ENCODE measurements around the gene ELP5.

ELP5 gene

GRCh38 chr17:7220593-7221277 is 31.3 kb upstream of the ELP5 start:
- peak overlapping the region; percentile 90 for H3K4me2 ChIP-seq (ENCODE audit: low read length)

GRCh38 chr17:7221278-7222092 is 30.5 kb upstream of the ELP5 start:
- peaks cover 40% of the 10 kb centered on the region for H3K36me3 ChIP-seq (ENCODE audit: insufficient read depth, low read length)
- peak overlapping the region; percentile 95 for H3K4me3 ChIP-seq (ENCODE audit: low read length)
- H3K9me3 ChIP-seq (replicated peaks; ENCODE audit: low read length) = no peaks in the 10 kb centered on the region
- H3K9ac ChIP-seq (ENCODE audit: low read depth, low read length) = peak overlapping the region; percentile 93
- peak overlapping the region; percentile 90 for H3K4me2 ChIP-seq (ENCODE audit: low read length)
- H3K4me1 ChIP-seq (ENCODE audit: control insufficient read depth, insufficient read depth, low read length) = peaks cover 36% of the 10 kb centered on the region
- H3K27me3 ChIP-seq (ENCODE audit: control insufficient read depth, insufficient read depth, low read length) = no peaks in the 10 kb centered on the region

More at GRCh38 chr17:7220593-7221277, 31.3 kb upstream of the ELP5 start:
- peaks cover 43% of the 10 kb centered on the region for H3K4me1 ChIP-seq (ENCODE audit: control insufficient read depth, insufficient read depth, low read length)
- H3K27me3 ChIP-seq (ENCODE audit: control insufficient read depth, insufficient read depth, low read length) = no peaks in the 10 kb centered on the region
- H3K9me3 ChIP-seq (replicated peaks; ENCODE audit: low read length) = no peaks in the 10 kb centered on the region
- H3K4me3 ChIP-seq (ENCODE audit: low read length) = peak overlapping the region; percentile 95
- peak overlapping the region; percentile 93 for H3K9ac ChIP-seq (ENCODE audit: low read depth, low read length)
- peaks cover 39% of the 10 kb centered on the region for H3K36me3 ChIP-seq (ENCODE audit: insufficient read depth, low read length)

- H3K9ac ChIP-seq (ENCODE audit: low read depth, low read length) = no peak overlapping the region
- no peak overlapping the region for H3K4me2 ChIP-seq (ENCODE audit: low read length)
- no peaks in the 10 kb centered on the region for H3K9me3 ChIP-seq (replicated peaks; ENCODE audit: low read length)
- H3K27me3 ChIP-seq (ENCODE audit: control insufficient read depth, insufficient read depth, low read length) = no peaks in the 10 kb centered on the region
- H3K4me1 ChIP-seq (ENCODE audit: control insufficient read depth, insufficient read depth, low read length) = peaks cover 33% of the 10 kb centered on the region
- no peak overlapping the region for H3K4me3 ChIP-seq (ENCODE audit: low read length)
- H3K36me3 ChIP-seq (ENCODE audit: insufficient read depth, low read length) = peaks cover 48% of the 10 kb centered on the region
These were observed 29.7 kb upstream of the ELP5 start for GRCh38 chr17:7222093-7222971.

GRCh38 chr17:7222972-7223292 is 29.1 kb upstream of the ELP5 start:
- H3K4me1 ChIP-seq (ENCODE audit: control insufficient read depth, insufficient read depth, low read length) = peaks cover 29% of the 10 kb centered on the region
- no peak overlapping the region for H3K4me2 ChIP-seq (ENCODE audit: low read length)
- no peak overlapping the region for H3K4me3 ChIP-seq (ENCODE audit: low read length)
- H3K9me3 ChIP-seq (replicated peaks; ENCODE audit: low read length) = no peaks in the 10 kb centered on the region
- H3K27me3 ChIP-seq (ENCODE audit: control insufficient read depth, insufficient read depth, low read length) = no peaks in the 10 kb centered on the region
- no peak overlapping the region for H3K9ac ChIP-seq (ENCODE audit: low read depth, low read length)
- H3K36me3 ChIP-seq (ENCODE audit: insufficient read depth, low read length) = peaks cover 54% of the 10 kb centered on the region

- H3K4me2 ChIP-seq (ENCODE audit: low read length) = no peak overlapping the region
- H3K4me1 ChIP-seq (ENCODE audit: control insufficient read depth, insufficient read depth, low read length) = peaks cover 29% of the 10 kb centered on the region
- no peaks in the 10 kb centered on the region for H3K27me3 ChIP-seq (ENCODE audit: control insufficient read depth, insufficient read depth, low read length)
- H3K9ac ChIP-seq (ENCODE audit: low read depth, low read length) = no peak overlapping the region
- H3K36me3 ChIP-seq (ENCODE audit: insufficient read depth, low read length) = peaks cover 59% of the 10 kb centered on the region
- H3K4me3 ChIP-seq (ENCODE audit: low read length) = no peak overlapping the region
- H3K9me3 ChIP-seq (replicated peaks; ENCODE audit: low read length) = no peaks in the 10 kb centered on the region
These were observed 28.6 kb upstream of the ELP5 start for GRCh38 chr17:7223375-7223774.

GRCh38 chr17:7224110-7224509 is 27.9 kb upstream of the ELP5 start:
- Histone ChIP-seq H3K36me3 (ENCODE audit: insufficient read depth, low read length) (peaks cover 66% of the 10 kb centered on the region), H3K9ac (ENCODE audit: low read depth, low read length) (no peak overlapping the region), H3K9me3 (replicated peaks; ENCODE audit: low read length) (no peaks in the 10 kb centered on the region), H3K4me2 (ENCODE audit: low read length) (no peak overlapping the region), H3K4me1 (ENCODE audit: control insufficient read depth, insufficient read depth, low read length) (peaks cover 25% of the 10 kb centered on the region), H3K27me3 (ENCODE audit: control insufficient read depth, insufficient read depth, low read length) (no peaks in the 10 kb centered on the region), H3K4me3 (ENCODE audit: low read length) (no peak overlapping the region)

- Histone ChIP-seq H3K27me3 (ENCODE audit: control insufficient read depth, insufficient read depth, low read length) (no peaks in the 10 kb centered on the region), H3K4me1 (ENCODE audit: control insufficient read depth, insufficient read depth, low read length) (peaks cover 20% of the 10 kb centered on the region), H3K4me3 (ENCODE audit: low read length) (no peak overlapping the region), H3K36me3 (ENCODE audit: insufficient read depth, low read length) (peaks cover 72% of the 10 kb centered on the region), H3K4me2 (ENCODE audit: low read length) (no peak overlapping the region), H3K9ac (ENCODE audit: low read depth, low read length) (no peak overlapping the region), H3K9me3 (replicated peaks; ENCODE audit: low read length) (no peaks in the 10 kb centered on the region)
These were observed 27.3 kb upstream of the ELP5 start for GRCh38 chr17:7224661-7225111.

- Histone ChIP-seq H3K27me3 (ENCODE audit: control insufficient read depth, insufficient read depth, low read length) (no peaks in the 10 kb centered on the region), H3K9me3 (replicated peaks; ENCODE audit: low read length) (no peaks in the 10 kb centered on the region), H3K4me2 (ENCODE audit: low read length) (no peak overlapping the region), H3K4me3 (ENCODE audit: low read length) (no peak overlapping the region), H3K9ac (ENCODE audit: low read depth, low read length) (no peak overlapping the region), H3K36me3 (ENCODE audit: insufficient read depth, low read length) (peaks cover 82% of the 10 kb centered on the region), H3K4me1 (ENCODE audit: control insufficient read depth, insufficient read depth, low read length) (peaks cover 14% of the 10 kb centered on the region)
These were observed 26.2 kb upstream of the ELP5 start for GRCh38 chr17:7225711-7226331.

GRCh38 chr17:7226721-7227710 is 25.0 kb upstream of the ELP5 start:
- no peak overlapping the region for H3K9ac ChIP-seq (ENCODE audit: low read depth, low read length)
- H3K4me2 ChIP-seq (ENCODE audit: low read length) = no peak overlapping the region
- H3K36me3 ChIP-seq (ENCODE audit: insufficient read depth, low read length) = peaks cover 72% of the 10 kb centered on the region
- H3K4me1 ChIP-seq (ENCODE audit: control insufficient read depth, insufficient read depth, low read length) = peaks cover 9% of the 10 kb centered on the region
- no peaks in the 10 kb centered on the region for H3K27me3 ChIP-seq (ENCODE audit: control insufficient read depth, insufficient read depth, low read length)
- no peaks in the 10 kb centered on the region for H3K9me3 ChIP-seq (replicated peaks; ENCODE audit: low read length)
- no peak overlapping the region for H3K4me3 ChIP-seq (ENCODE audit: low read length)

GRCh38 chr17:7228920-7229319 is 23.1 kb upstream of the ELP5 start:
- H3K36me3 ChIP-seq (ENCODE audit: insufficient read depth, low read length) = peaks cover 53% of the 10 kb centered on the region
- H3K9me3 ChIP-seq (replicated peaks; ENCODE audit: low read length) = no peaks in the 10 kb centered on the region
- no peak overlapping the region for H3K4me2 ChIP-seq (ENCODE audit: low read length)
- no peak overlapping the region for H3K9ac ChIP-seq (ENCODE audit: low read depth, low read length)
- H3K4me3 ChIP-seq (ENCODE audit: low read length) = no peak overlapping the region
- H3K4me1 ChIP-seq (ENCODE audit: control insufficient read depth, insufficient read depth, low read length) = peaks cover 15% of the 10 kb centered on the region
- no peaks in the 10 kb centered on the region for H3K27me3 ChIP-seq (ENCODE audit: control insufficient read depth, insufficient read depth, low read length)
